ENCODE data around the gene NRXN3. TPM values are rescaled to one million over a fixed set of nuclear protein-coding genes. Genes with fewer than 3 reads are reported as not detected.

Gene NRXN3
- total and polyA plus RNA-seq, 7 donors, result 0.06 to 0.74 (median 0.15) TPM

- no peak for ATAC-seq
- H3K4me1 ChIP-seq, result no peaks in the 10 kb centered on the region
- intact Hi-C loops (cut with DNase I), result no loop called here
- TF ChIP-seq CTCF (IDR thresholded peaks at IDR 0.05), result no peak
- no peak for DNase-seq
- 93 to 96% (median 95%) methylated on average over 3 of the region's 3 CpGs for WGBS, 3 donors
- no peak overlapping the region for H3K4me3 ChIP-seq
- no peaks in the 10 kb centered on the region for H3K9me3 ChIP-seq
- no peaks in the 10 kb centered on the region for H3K36me3 ChIP-seq (ENCODE audit: insufficient read depth in 1 of 2, low read depth in 1 of 2)
- H3K27ac ChIP-seq, result no peak overlapping the region
- H3K27me3 ChIP-seq (ENCODE audit: insufficient read depth in 3 of 3, low read length in 2 of 3), result no peaks in the 10 kb centered on the region
Measured at GRCh38 chr14:79438696-79439342, 1268.6 kb downstream of the NRXN3 start.

DNA sequence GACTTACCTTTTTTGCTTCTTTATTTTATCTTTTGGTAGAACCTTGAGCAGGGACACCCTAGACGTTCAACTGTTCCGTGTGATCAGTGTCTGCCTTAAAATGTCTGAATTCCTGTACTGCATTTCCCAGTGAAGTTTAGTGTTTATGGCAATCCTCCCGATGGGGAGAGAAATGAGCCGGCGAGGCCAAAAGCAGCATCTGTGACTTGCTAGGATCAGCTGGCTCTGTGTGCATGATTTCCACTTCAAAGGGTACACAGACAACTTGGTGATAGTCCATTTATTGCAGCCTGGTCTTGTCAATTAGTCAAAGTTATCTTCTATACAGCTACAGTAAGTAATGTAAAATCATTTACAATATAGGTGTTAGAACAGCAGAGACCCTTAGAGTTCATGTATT, 1272.6 kb downstream of the NRXN3 start:
- peaks cover 5% of the 10 kb centered on the region for H3K4me1 ChIP-seq
- no peak for ATAC-seq
- intact Hi-C loops (cut with DNase I), result no loop called here
- WGBS, 3 donors, result 17 to 35% (median 26%) methylated on average over 5 of the region's 5 CpGs
- TF ChIP-seq CTCF (IDR thresholded peaks at IDR 0.05), result no peak
- DNase-seq, result no peak
- H3K27me3 ChIP-seq (ENCODE audit: insufficient read depth in 3 of 3, low read length in 2 of 3), result no peaks in the 10 kb centered on the region
- no peaks in the 10 kb centered on the region for H3K9me3 ChIP-seq
- no peak overlapping the region for H3K4me3 ChIP-seq
- H3K36me3 ChIP-seq (ENCODE audit: insufficient read depth in 1 of 2, low read depth in 1 of 2), result no peaks in the 10 kb centered on the region
- no peak overlapping the region for H3K27ac ChIP-seq

DNA sequence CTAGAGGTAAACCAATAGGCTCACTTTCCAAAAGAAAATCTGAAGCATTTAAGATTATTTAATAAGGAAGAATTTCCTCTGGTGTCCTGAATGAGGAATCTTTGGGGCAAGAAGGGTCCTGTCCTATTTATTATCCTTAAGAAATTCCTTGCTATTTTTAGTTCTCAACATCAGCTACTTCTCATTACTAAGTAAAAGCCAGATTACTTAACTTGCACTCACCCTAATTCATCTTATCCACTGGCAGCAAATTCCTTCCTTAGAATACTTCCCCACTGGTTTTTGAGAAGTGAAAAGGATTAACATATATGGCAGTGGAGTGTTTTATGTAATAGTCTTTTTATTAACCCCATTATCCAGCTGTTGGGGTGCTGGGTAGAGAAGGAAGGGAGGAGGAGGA, 1273.4 kb downstream of the NRXN3 start:
- intact Hi-C loops (cut with DNase I), result no loop called here
- H3K9me3 ChIP-seq, result no peaks in the 10 kb centered on the region
- no peak for ATAC-seq
- TF ChIP-seq CTCF (IDR thresholded peaks at IDR 0.05), result no peak
- no peak overlapping the region for H3K27ac ChIP-seq
- H3K36me3 ChIP-seq (ENCODE audit: insufficient read depth in 1 of 2, low read depth in 1 of 2), result no peaks in the 10 kb centered on the region
- no peak for DNase-seq
- peaks cover 5% of the 10 kb centered on the region for H3K4me1 ChIP-seq
- H3K27me3 ChIP-seq (ENCODE audit: insufficient read depth in 3 of 3, low read length in 2 of 3), result no peaks in the 10 kb centered on the region
- H3K4me3 ChIP-seq, result no peak overlapping the region

DNA sequence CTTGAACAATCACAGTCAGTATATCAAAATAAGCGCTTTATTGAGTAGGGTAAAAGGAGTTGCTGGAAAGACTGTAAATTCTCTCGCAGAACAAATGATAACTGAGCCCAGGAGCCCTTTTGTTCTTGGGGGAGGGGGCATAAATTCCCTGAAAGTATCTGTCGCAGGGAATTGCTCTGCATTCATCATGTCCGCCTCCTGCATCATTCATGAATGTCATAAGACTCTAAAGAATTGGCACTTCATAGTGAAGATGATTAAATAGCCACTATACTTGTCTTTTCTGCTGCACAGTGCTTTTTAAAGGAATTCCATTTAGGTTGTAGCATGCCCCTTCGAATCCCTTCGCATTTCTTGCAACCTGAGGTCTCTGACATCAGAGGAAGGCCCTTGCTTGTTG, 1278.8 kb downstream of the NRXN3 start:
- WGBS, 3 donors, result 88 to 94% (median 90%) methylated on average over 6 of the region's 6 CpGs
- Histone ChIP-seq H3K27ac (no peak overlapping the region), H3K4me1 (peaks cover 5% of the 10 kb centered on the region), H3K36me3 (ENCODE audit: insufficient read depth in 1 of 2, low read depth in 1 of 2) (no peaks in the 10 kb centered on the region), H3K9me3 (no peaks in the 10 kb centered on the region), H3K27me3 (ENCODE audit: insufficient read depth in 3 of 3, low read length in 2 of 3) (no peaks in the 10 kb centered on the region), H3K4me3 (no peak overlapping the region)
- intact Hi-C loops (cut with DNase I), result no loop called here
- ATAC-seq (no peak), DNase-seq (no peak)
- TF ChIP-seq CTCF (IDR thresholded peaks at IDR 0.05), result no peak

DNA sequence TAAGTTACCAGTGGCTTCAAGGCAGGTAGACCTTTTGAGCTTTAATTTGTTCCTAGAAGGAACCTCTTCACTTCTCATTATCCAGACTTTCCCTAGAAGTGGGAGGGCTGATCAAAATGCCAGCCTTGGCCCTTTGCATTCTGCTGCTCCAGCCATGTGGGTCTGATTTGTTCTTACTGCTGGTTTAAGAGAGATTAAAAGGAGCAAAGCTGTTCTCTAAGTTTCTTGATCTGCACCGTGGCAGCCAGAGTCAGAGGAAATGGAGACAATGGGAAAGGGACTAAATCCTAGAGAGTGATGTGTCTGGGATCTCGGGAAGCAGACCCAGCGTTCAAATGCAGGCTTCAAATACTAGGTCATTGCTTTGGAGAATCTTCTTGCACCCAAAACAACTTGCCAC, 1281.4 kb downstream of the NRXN3 start:
- no peak overlapping the region for H3K4me3 ChIP-seq
- WGBS, 3 donors, result 66 to 70% (median 67%) methylated on average over 3 of the region's 3 CpGs
- no peak for TF ChIP-seq CTCF (IDR thresholded peaks at IDR 0.05)
- no peaks in the 10 kb centered on the region for H3K9me3 ChIP-seq
- intact Hi-C loops (cut with DNase I), result no loop called here
- DNase-seq (no peak), ATAC-seq (no peak)
- H3K4me1 ChIP-seq, result no peaks in the 10 kb centered on the region
- H3K27me3 ChIP-seq (ENCODE audit: insufficient read depth in 3 of 3, low read length in 2 of 3), result no peaks in the 10 kb centered on the region
- no peak overlapping the region for H3K27ac ChIP-seq
- H3K36me3 ChIP-seq (ENCODE audit: insufficient read depth in 1 of 2, low read depth in 1 of 2), result no peaks in the 10 kb centered on the region

Data from psoas muscle (tissue), 8 donors.